ENCODE data around the gene KCNJ12.

GRCh38 chr17:21457051-21458026, 81.2 kb downstream of the KCNJ12 start:
- TF ChIP-seq POLR2AphosphoS5 (IDR thresholded peaks at IDR 0.05) (no peak), CTCF (IDR thresholded peaks at IDR 0.05) (peak; percentile 69 to 99), POLR2A (IDR thresholded peaks at IDR 0.05) (no peak)

All from suprapubic skin (tissue), 4 donors.